ENCODE data around the gene MAGEA3. TPM values are rescaled to one million over a fixed set of nuclear protein-coding genes. Genes with fewer than 3 reads are reported as not detected.

The MAGEA3 gene
- total RNA-seq, 1 experiment from 2014 or later: not detected

DNA sequence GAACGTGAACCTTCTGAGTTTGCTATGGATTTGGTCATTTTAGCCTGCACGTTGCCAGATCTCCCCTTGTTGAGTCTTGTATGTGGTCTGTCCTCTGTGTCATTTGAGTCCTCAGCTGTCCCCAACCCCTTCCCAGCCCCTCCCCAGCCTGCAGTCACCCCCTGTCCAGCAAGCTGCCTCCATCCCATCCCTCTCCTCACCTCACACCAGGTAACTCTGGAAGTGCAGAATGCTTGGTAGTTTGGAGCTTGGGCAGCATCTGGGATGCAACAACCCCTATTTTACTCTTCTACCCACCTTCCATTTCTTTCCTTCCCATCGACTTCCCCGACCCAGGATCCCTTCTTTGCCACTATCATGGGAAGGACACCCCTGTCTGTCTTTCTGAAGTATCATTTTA, 42.5 kb upstream of the MAGEA3 start:
- Histone ChIP-seq H3K4me1 (no peaks in the 10 kb centered on the region), H3K27me3 (replicated peaks; ENCODE audit: control insufficient read depth, insufficient read depth, low read length) (no peaks in the 10 kb centered on the region), H3K9me3 (no peaks in the 10 kb centered on the region), H3K4me3 (ENCODE audit: low read depth, low read length) (no peak overlapping the region), H3K36me3 (ENCODE audit: control insufficient read depth, insufficient read depth, low read length) (no peaks in the 10 kb centered on the region)
- no peak overlapping the region for H3K4me3 Mint-ChIP-seq (ENCODE audit: unreplicated experiment)
- intact Hi-C loops (cut with micrococcal nuclease; ENCODE audit: unreplicated experiment): no loop called here
- no peak overlapping the region for H3K27ac Mint-ChIP-seq (ENCODE audit: unreplicated experiment)
- no peak for DNase-seq
- BruUV-seq (replicated peaks): no TSS peak
- H3K36me3 Mint-ChIP-seq (ENCODE audit: insufficient read depth, unreplicated experiment): no peaks in the 10 kb centered on the region
- ChIA-PET POLR2A (no interaction called here), CTCF (no interaction called here)
- H3K4me1 Mint-ChIP-seq (ENCODE audit: low read depth, unreplicated experiment): no peaks in the 10 kb centered on the region
- no peaks in the 10 kb centered on the region for H3K9me3 Mint-ChIP-seq (ENCODE audit: unreplicated experiment)
- peaks cover 12% of the 10 kb centered on the region for H3K27me3 Mint-ChIP-seq (ENCODE audit: insufficient read depth, unreplicated experiment)
- no peak for TF ChIP-seq CTCF (IDR thresholded peaks at IDR 0.05; ENCODE audit: insufficient read depth in 1 of 2, low read depth in 1 of 2, low read length in 1 of 2, severe bottlenecking in 1 of 2, unreplicated experiment in 1 of 2)

DNA sequence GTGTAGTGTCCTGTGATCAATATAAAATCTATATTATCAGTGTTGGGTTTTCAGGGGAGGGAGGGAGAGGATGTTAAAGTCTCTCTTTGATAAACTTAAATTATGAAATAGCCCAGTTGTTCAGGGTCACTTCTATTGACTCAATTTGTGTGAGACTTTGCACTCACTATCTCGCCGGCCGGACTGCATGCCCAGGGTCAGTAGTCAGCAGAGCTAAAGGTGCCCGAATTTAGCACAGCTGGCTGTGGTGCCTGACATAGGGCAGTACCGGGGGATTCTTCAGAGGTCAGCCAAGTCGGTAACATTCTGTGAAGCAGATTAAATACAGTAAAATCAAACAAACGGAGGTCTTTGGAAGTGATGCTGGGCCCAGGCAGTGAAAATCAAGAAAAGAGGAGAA, 41.7 kb upstream of the MAGEA3 start:
- BruUV-seq (replicated peaks): no TSS peak
- Mint-ChIP-seq H3K4me3 (ENCODE audit: unreplicated experiment) (no peak overlapping the region), H3K9me3 (ENCODE audit: unreplicated experiment) (no peaks in the 10 kb centered on the region), H3K36me3 (ENCODE audit: insufficient read depth, unreplicated experiment) (no peaks in the 10 kb centered on the region), H3K27ac (ENCODE audit: unreplicated experiment) (no peak overlapping the region), H3K4me1 (ENCODE audit: low read depth, unreplicated experiment) (no peaks in the 10 kb centered on the region), H3K27me3 (ENCODE audit: insufficient read depth, unreplicated experiment) (peaks cover 12% of the 10 kb centered on the region)
- Histone ChIP-seq H3K9me3 (no peaks in the 10 kb centered on the region), H3K4me1 (no peaks in the 10 kb centered on the region), H3K36me3 (ENCODE audit: control insufficient read depth, insufficient read depth, low read length) (no peaks in the 10 kb centered on the region), H3K4me3 (ENCODE audit: low read depth, low read length) (no peak overlapping the region), H3K27me3 (replicated peaks; ENCODE audit: control insufficient read depth, insufficient read depth, low read length) (no peaks in the 10 kb centered on the region)
- intact Hi-C loops (cut with micrococcal nuclease; ENCODE audit: unreplicated experiment): no loop called here
- ChIA-PET POLR2A (no interaction called here), CTCF (no interaction called here)
- no peak for TF ChIP-seq CTCF (IDR thresholded peaks at IDR 0.05; ENCODE audit: insufficient read depth in 1 of 2, low read depth in 1 of 2, low read length in 1 of 2, severe bottlenecking in 1 of 2, unreplicated experiment in 1 of 2)
- no peak for DNase-seq

DNA sequence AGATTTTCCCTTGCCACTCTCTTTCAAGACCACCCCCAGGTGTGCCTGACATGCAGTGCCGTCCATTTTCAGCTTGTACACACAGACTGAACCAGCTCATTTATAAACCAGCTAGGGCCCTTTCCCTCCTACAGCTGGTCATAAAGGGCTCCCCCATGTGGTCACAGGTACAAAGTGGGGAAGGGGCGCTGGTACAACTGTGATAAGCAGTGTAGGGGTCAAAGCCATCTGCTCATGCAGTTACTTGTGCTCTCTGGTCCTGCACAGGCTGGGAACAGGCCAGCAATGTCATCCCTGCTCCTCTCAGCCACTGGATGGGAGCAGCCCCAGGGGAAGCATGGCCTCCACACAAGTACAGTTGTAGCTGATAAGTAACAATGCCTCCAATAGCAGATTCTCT, 40.3 kb upstream of the MAGEA3 start:
- Histone ChIP-seq H3K4me1 (no peaks in the 10 kb centered on the region), H3K27me3 (replicated peaks; ENCODE audit: control insufficient read depth, insufficient read depth, low read length) (no peaks in the 10 kb centered on the region), H3K36me3 (ENCODE audit: control insufficient read depth, insufficient read depth, low read length) (no peaks in the 10 kb centered on the region), H3K9me3 (no peaks in the 10 kb centered on the region), H3K4me3 (ENCODE audit: low read depth, low read length) (no peak overlapping the region)
- BruUV-seq (replicated peaks): no TSS peak
- Mint-ChIP-seq H3K36me3 (ENCODE audit: insufficient read depth, unreplicated experiment) (no peaks in the 10 kb centered on the region), H3K4me3 (ENCODE audit: unreplicated experiment) (no peak overlapping the region), H3K27me3 (ENCODE audit: insufficient read depth, unreplicated experiment) (peaks cover 9% of the 10 kb centered on the region), H3K4me1 (ENCODE audit: low read depth, unreplicated experiment) (no peaks in the 10 kb centered on the region), H3K9me3 (ENCODE audit: unreplicated experiment) (no peaks in the 10 kb centered on the region), H3K27ac (ENCODE audit: unreplicated experiment) (no peak overlapping the region)
- DNase-seq: peak in 1 of 2 experiments; percentile 3
- intact Hi-C loops (cut with micrococcal nuclease; ENCODE audit: unreplicated experiment): no loop called here
- peak in 1 of 2 experiments; percentile 40 for TF ChIP-seq CTCF (IDR thresholded peaks at IDR 0.05; ENCODE audit: insufficient read depth in 1 of 2, low read depth in 1 of 2, low read length in 1 of 2, severe bottlenecking in 1 of 2, unreplicated experiment in 1 of 2)
- CTCF ChIA-PET: interaction anchor here (0.6 to 1.0 kb wide), 2 partner anchors 254 to 905 kb away, joined by 3 read pairs; no protein-coding TSS in a partner anchor
- POLR2A ChIA-PET: no interaction called here

Data from Caco-2 (cell line).